ENCODE measurements around the gene NF1. TPM values are rescaled to one million over a fixed set of nuclear protein-coding genes. Genes with fewer than 3 reads are reported as not detected.

The NF1 gene
- total RNA-seq, 1 donor from 2014 or later = 58.7 TPM

- no peak for DNase-seq (ENCODE audit: extremely low spot score in 2 of 2)
- Histone ChIP-seq H3K27me3 (no peaks in the 10 kb centered on the region), H3K9me3 (no peaks in the 10 kb centered on the region), H3K27ac (peak overlapping the region; percentile 23), H3K4me1 (peaks cover 5% of the 10 kb centered on the region), H3K4me3 (peak overlapping the region in 1 of 2 donors; percentile 10), H3K36me3 (no peaks in the 10 kb centered on the region)
- intact Hi-C loops (cut with DNase I) = no loop called here
- TF ChIP-seq POLR2AphosphoS5 (IDR thresholded peaks at IDR 0.05; ENCODE audit: insufficient read depth in 1 of 2, low read depth in 1 of 2) (no peak), POLR2A (IDR thresholded peaks at IDR 0.05) (no peak), CTCF (IDR thresholded peaks at IDR 0.05) (no peak)
These were observed 224.3 kb downstream of the NF1 start for GRCh38 chr17:31318851-31319661.

DNA sequence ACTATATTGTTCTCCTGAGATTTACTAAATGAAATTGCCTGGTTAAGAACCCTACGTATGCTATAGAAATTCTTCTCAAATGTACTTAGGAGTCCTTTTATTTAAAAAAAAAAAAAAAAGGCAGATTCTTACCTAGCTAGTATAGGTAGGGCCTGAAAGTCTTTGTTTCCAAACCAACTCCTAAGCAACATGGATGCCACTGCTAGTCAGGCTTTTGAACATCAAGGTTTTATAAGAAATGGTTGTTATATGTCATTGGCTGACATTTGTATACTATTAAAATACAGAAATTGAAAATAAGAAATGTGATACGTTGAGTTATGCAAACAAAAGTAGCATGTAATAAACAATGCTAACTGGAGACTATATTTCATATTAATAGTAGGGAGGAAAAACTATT lies 225.5 kb downstream of the NF1 start:
- DNase-seq (ENCODE audit: extremely low spot score in 2 of 2) = no peak
- H3K4me1 ChIP-seq = peaks cover 5% of the 10 kb centered on the region
- peak overlapping the region in 1 of 2 donors; percentile 22 for H3K4me3 ChIP-seq
- H3K36me3 ChIP-seq = no peaks in the 10 kb centered on the region
- peak overlapping the region; percentile 66 for H3K27ac ChIP-seq
- H3K9me3 ChIP-seq = no peaks in the 10 kb centered on the region
- TF ChIP-seq POLR2AphosphoS5 (IDR thresholded peaks at IDR 0.05; ENCODE audit: insufficient read depth in 1 of 2, low read depth in 1 of 2) = no peak
- intact Hi-C loops (cut with DNase I) = no loop called here
- no peaks in the 10 kb centered on the region for H3K27me3 ChIP-seq

GRCh38 chr17:31320791-31321190 lies 226.0 kb downstream of the NF1 start:
- TF ChIP-seq CTCF (IDR thresholded peaks at IDR 0.05) (no peak), POLR2A (IDR thresholded peaks at IDR 0.05) (no peak), POLR2AphosphoS5 (IDR thresholded peaks at IDR 0.05; ENCODE audit: insufficient read depth in 1 of 2, low read depth in 1 of 2) (no peak)
- DNase-seq (ENCODE audit: extremely low spot score in 2 of 2) = no peak
- H3K9me3 ChIP-seq = no peaks in the 10 kb centered on the region
- H3K4me3 ChIP-seq = peak overlapping the region in 1 of 2 donors; percentile 22
- H3K27ac ChIP-seq = peak overlapping the region; percentile 66
- H3K4me1 ChIP-seq = peaks cover 5% of the 10 kb centered on the region
- peaks cover 0 to under 1% of the 10 kb centered on the region in 2 donors for H3K36me3 ChIP-seq
- intact Hi-C loops (cut with DNase I) = no loop called here
- H3K27me3 ChIP-seq = no peaks in the 10 kb centered on the region

DNA sequence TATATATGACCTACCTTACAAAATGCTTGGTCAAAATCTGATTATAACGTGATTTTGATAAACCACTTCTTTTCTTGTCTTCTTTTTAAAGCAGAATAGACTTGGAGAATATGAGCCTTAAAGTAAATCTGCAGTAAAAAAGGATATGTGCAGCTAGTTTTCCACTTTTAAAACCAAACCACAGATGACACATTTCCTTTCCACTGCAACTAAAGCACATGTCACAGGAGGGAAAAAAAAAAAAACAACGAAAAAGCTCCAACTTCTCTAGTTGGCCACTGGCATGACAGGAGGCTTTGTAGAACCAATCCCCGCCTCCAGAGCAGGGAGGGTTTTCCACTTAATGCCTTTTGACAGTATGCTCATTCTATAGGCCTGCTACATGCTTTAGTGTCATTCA lies 226.7 kb downstream of the NF1 start, which contains the start of gene EVI2A:
EVI2A (minus strand) TSS at position 142 of the 400 bp plus-strand sequence. CDS start 2,609 bp downstream, outside the sequence.
- DNase-seq (ENCODE audit: extremely low spot score in 2 of 2) = no peak
- peaks cover 5% of the 10 kb centered on the region for H3K4me1 ChIP-seq
- H3K27ac ChIP-seq = peak within 1 kb of the TSS; percentile 66
- intact Hi-C loops (cut with DNase I) = no loop called here
- no peaks in the 10 kb centered on the region for H3K27me3 ChIP-seq
- peaks cover 0 to 8% of the 10 kb centered on the region in 2 donors for H3K36me3 ChIP-seq
- H3K4me3 ChIP-seq = peak within 1 kb of the TSS in 1 of 2 donors; percentile 22
- H3K9me3 ChIP-seq = no peaks in the 10 kb centered on the region
- TF ChIP-seq CTCF (IDR thresholded peaks at IDR 0.05) (no peak), POLR2A (IDR thresholded peaks at IDR 0.05) (no peak), POLR2AphosphoS5 (IDR thresholded peaks at IDR 0.05; ENCODE audit: insufficient read depth in 1 of 2, low read depth in 1 of 2) (peak in 1 of 2 donors; percentile 17)

- TF ChIP-seq POLR2AphosphoS5 (IDR thresholded peaks at IDR 0.05; ENCODE audit: insufficient read depth in 1 of 2, low read depth in 1 of 2) (no peak), CTCF (IDR thresholded peaks at IDR 0.05) (no peak), POLR2A (IDR thresholded peaks at IDR 0.05) (no peak)
- intact Hi-C loops (cut with DNase I) = no loop called here
- no peak for DNase-seq (ENCODE audit: extremely low spot score in 2 of 2)
These were observed 227.2 kb downstream of the NF1 start for GRCh38 chr17:31321966-31322365.

More at GRCh38 chr17:31321966-31322365, 227.2 kb downstream of the NF1 start:
- Histone ChIP-seq H3K4me3 (no peak overlapping the region), H3K27ac (no peak overlapping the region), H3K27me3 (no peaks in the 10 kb centered on the region), H3K4me1 (peaks cover 5% of the 10 kb centered on the region), H3K9me3 (no peaks in the 10 kb centered on the region), H3K36me3 (peaks cover 0 to 11% of the 10 kb centered on the region in 2 donors)
